OCI-LY3 (cell line): ENCODE data around the gene RER1.

Experiments used
- EZH2phosphoT487 ChIP-seq: fragments of 200-600 bp; shearing (Covaris generic); IDR thresholded peaks from 2 replicates; pipeline ENCODE4 v1.6.1; 2018; ENCODE audit warnings: antibody characterized with exemption, mixed run types, low read depth
- TF ChIP-seq, protein P1 (sequence below): fragments of 200-600, 300-600 bp; sonication (generic); IDR thresholded peaks from 2 replicates; pipeline ENCODE4 v1.5.1; 2014; ENCODE audit warnings: antibody characterized with exemption, low read length, low read depth

DNA sequence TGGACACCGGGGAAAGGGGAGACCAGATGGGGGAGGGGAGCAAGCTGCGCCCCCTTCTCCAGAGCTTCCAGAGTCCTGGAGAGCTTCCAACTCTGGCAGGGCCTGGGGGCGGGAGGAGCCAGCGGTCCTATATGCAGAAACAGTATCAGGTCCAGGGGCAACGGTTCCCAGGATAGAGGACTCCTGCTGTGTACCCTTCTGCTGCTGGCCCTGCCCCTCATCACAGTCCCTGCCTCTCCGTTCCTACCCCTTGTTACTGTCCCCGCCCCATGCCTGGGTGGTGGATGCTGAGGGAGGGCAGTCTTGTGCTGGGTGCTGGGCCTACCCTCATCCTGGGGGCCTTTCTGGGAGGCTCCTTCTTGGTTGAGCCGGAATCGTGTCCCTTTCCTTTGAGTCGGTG, 39.9 kb downstream of the RER1 start:
- TF ChIP-seq, protein P1, sequence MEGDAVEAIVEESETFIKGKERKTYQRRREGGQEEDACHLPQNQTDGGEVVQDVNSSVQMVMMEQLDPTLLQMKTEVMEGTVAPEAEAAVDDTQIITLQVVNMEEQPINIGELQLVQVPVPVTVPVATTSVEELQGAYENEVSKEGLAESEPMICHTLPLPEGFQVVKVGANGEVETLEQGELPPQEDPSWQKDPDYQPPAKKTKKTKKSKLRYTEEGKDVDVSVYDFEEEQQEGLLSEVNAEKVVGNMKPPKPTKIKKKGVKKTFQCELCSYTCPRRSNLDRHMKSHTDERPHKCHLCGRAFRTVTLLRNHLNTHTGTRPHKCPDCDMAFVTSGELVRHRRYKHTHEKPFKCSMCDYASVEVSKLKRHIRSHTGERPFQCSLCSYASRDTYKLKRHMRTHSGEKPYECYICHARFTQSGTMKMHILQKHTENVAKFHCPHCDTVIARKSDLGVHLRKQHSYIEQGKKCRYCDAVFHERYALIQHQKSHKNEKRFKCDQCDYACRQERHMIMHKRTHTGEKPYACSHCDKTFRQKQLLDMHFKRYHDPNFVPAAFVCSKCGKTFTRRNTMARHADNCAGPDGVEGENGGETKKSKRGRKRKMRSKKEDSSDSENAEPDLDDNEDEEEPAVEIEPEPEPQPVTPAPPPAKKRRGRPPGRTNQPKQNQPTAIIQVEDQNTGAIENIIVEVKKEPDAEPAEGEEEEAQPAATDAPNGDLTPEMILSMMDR: no peak
- no peak for TF ChIP-seq EZH2phosphoT487
